Stomach (tissue), 9 donors: Measurements from ENCODE around the gene ATXN1. TPM values are rescaled to one million over a fixed set of nuclear protein-coding genes. Genes with fewer than 3 reads are reported as not detected.

Experiments
- DNase-seq, 2 donors: peaks; one replicate each; pipeline versions ENCODE4 v3.0.0 to v3.0.0-alpha.2; 2013 to 2019
- H3K27ac ChIP-seq, 5 donors: fragments of 200-600 bp in 4 of 5; sonication (generic) in 4 of 5; one replicate each; pipeline ENCODE4 v1.5.1; 2013 to 2019; ENCODE audit warnings: mild to moderate bottlenecking in 1 of 5, moderate library complexity in 1 of 5
- H3K27me3 ChIP-seq, 3 donors: fragments of 200-600 bp; sonication (generic); one replicate each; pipeline ENCODE4 v1.5.1; 2017 to 2019; ENCODE audit warnings: mixed run types in 1 of 3
- H3K36me3 ChIP-seq, 4 donors: fragments of 200-600 bp; sonication (generic); 1 replicate in 3 of 4; 2 replicates in 1 of 4; pipeline ENCODE4 v1.5.1; 2016 to 2019
- H3K4me1 ChIP-seq, 4 donors: fragments of 200-600 bp; sonication (generic); one replicate each; pipeline ENCODE4 v1.5.1; 2016 to 2019
- H3K4me3 ChIP-seq, 4 donors: fragments of 200-600 bp; sonication (generic) in 3 of 4; one replicate each; pipeline ENCODE4 v1.5.1; 2016 to 2019; ENCODE audit warnings: mild to moderate bottlenecking in 1 of 4
- H3K9me3 ChIP-seq, 4 donors: fragments of 200-600 bp; sonication (generic); one replicate each; pipeline ENCODE4 v1.5.1; 2016 to 2019
- CTCF ChIP-seq, 7 experiments: fragments of 450-650 bp in 4 of 7; fragments of 200-600 bp in 3 of 7; sonication (generic) in 3 of 7; IDR thresholded peaks; one replicate each; pipeline ENCODE4 v1.5.1; 2016 to 2019; ENCODE audit warnings: antibody characterized with exemption in 7 of 7, control low read depth in 2 of 7, mild to moderate bottlenecking in 1 of 7
- EP300 ChIP-seq: sonication (generic); formaldehyde crosslinking; IDR thresholded peaks from one replicate; pipeline ENCODE4 v1.6.1; 2017; ENCODE audit warnings: antibody characterized with exemption
- POLR2A ChIP-seq, 4 donors: fragments of 450-650 bp; IDR thresholded peaks; one replicate each; pipeline ENCODE4 v1.6.1; 2016; ENCODE audit warnings: antibody characterized with exemption in 4 of 4, control low read depth in 2 of 4, mild to moderate bottlenecking in 1 of 4, moderate library complexity in 1 of 4
- POLR2AphosphoS5 ChIP-seq, 3 donors: sonication (generic); formaldehyde crosslinking; IDR thresholded peaks; one replicate each; pipeline ENCODE4 v1.6.1; 2016; ENCODE audit warnings: antibody characterized with exemption in 3 of 3
- WGBS, 5 donors: extraction: QIAGEN DNeasy Blood & Tissue Kit in 3 of 5; methylation state at CpG; one replicate each; pipeline versions ENCODE4 v1.1.5 to v1.1.7; 2013 to 2018; 5-methylcytosine and 5-hydroxymethylcytosine counted together
- intact Hi-C: fragments of 100-400 bp; cut with DNase I; formaldehyde crosslinking; loops from one replicate; pipeline ENCODE4 v1.15.1; 2023; ENCODE audit warnings: low total_unique reads
- polyA plus RNA-seq, 3 donors: library from polyadenylated mRNA; stranded (reverse); fragments of 200-250 nt; gene quantifications; one replicate each; pipeline ENCODE4 v1.2.3, GENCODE V29; 2013
- total RNA-seq, 5 donors: library from RNA; depleted of rRNA; stranded (reverse); fragments of >200 nt; gene quantifications; one replicate each; pipeline versions ENCODE4 v1.1.0 to v1.2.3, GENCODE V29; 2014 to 2016
- donor health status: healthy with polysubstance abuse.
- donor health status: Bipolar disorder and iron deficiency.
- donor health status: healthy.

ATXN1 gene
- total and polyA plus RNA-seq, 8 donors = 5.2 to 106 (median 39.0) TPM

GRCh38 chr6:16568128-16568527, 193.1 kb downstream of the ATXN1 start:
- DNase-seq = no peak
- no peak overlapping the region for H3K4me3 ChIP-seq
- H3K27me3 ChIP-seq = no peaks in the 10 kb centered on the region
- intact Hi-C loops = no loop called here
- no peak overlapping the region for H3K27ac ChIP-seq
- peaks cover 0 to 8% (median 2%) of the 10 kb centered on the region in 4 donors for H3K36me3 ChIP-seq
- H3K4me1 ChIP-seq = peaks cover 0 to 31% (median 19%) of the 10 kb centered on the region in 4 donors
- H3K9me3 ChIP-seq = no peaks in the 10 kb centered on the region
- TF ChIP-seq POLR2AphosphoS5 (IDR thresholded peaks at IDR 0.05) = no peak
- TF ChIP-seq POLR2A (IDR thresholded peaks at IDR 0.05) = no peak
- no peak for TF ChIP-seq EP300
- no peak for TF ChIP-seq CTCF (IDR thresholded peaks at IDR 0.05)
- WGBS, 5 donors = 23 to 40% (median 34%) methylated on average over 5 of the region's 5 CpGs

GRCh38 chr6:16567071-16567470, 194.2 kb downstream of the ATXN1 start:
- TF ChIP-seq POLR2A (IDR thresholded peaks at IDR 0.05) (no peak), CTCF (IDR thresholded peaks at IDR 0.05) (no peak), POLR2AphosphoS5 (IDR thresholded peaks at IDR 0.05) (no peak), EP300 (no peak)
- peaks cover 0 to 31% (median 19%) of the 10 kb centered on the region in 4 donors for H3K4me1 ChIP-seq
- peaks cover 0 to 8% (median 2%) of the 10 kb centered on the region in 4 donors for H3K36me3 ChIP-seq
- no peak for DNase-seq
- H3K4me3 ChIP-seq = no peak overlapping the region
- intact Hi-C loops = no loop called here
- H3K27ac ChIP-seq = no peak overlapping the region
- WGBS, 5 donors = 67 to 100% (median 91%) methylated on average over 1 of the region's 1 CpG
- H3K9me3 ChIP-seq = no peaks in the 10 kb centered on the region
- no peaks in the 10 kb centered on the region for H3K27me3 ChIP-seq

GRCh38 chr6:16564436-16564835, 196.8 kb downstream of the ATXN1 start:
- no peak for DNase-seq
- H3K4me1 ChIP-seq = peaks cover 0 to 32% (median 18%) of the 10 kb centered on the region in 4 donors
- intact Hi-C loops = no loop called here
- H3K27me3 ChIP-seq = no peaks in the 10 kb centered on the region
- WGBS, 5 donors = 63 to 87% (median 74%) methylated on average over 2 of the region's 2 CpGs
- no peaks in the 10 kb centered on the region for H3K9me3 ChIP-seq
- H3K36me3 ChIP-seq = peaks cover 0 to 4% (median 0%) of the 10 kb centered on the region in 4 donors
- no peak overlapping the region for H3K27ac ChIP-seq
- H3K4me3 ChIP-seq = no peak overlapping the region
- TF ChIP-seq POLR2A (IDR thresholded peaks at IDR 0.05) (no peak), POLR2AphosphoS5 (IDR thresholded peaks at IDR 0.05) (no peak), EP300 (no peak), CTCF (IDR thresholded peaks at IDR 0.05) (no peak)

GRCh38 chr6:16563628-16564240, 197.5 kb downstream of the ATXN1 start:
- no peak overlapping the region for H3K4me3 ChIP-seq
- TF ChIP-seq EP300 (no peak), POLR2AphosphoS5 (IDR thresholded peaks at IDR 0.05) (no peak), POLR2A (IDR thresholded peaks at IDR 0.05) (no peak)
- 91 to 96% (median 94%) methylated on average over 10 of the region's 10 CpGs for WGBS, 5 donors
- H3K27me3 ChIP-seq = no peaks in the 10 kb centered on the region
- H3K4me1 ChIP-seq = peaks cover 0 to 35% (median 14%) of the 10 kb centered on the region in 4 donors
- H3K9me3 ChIP-seq = no peaks in the 10 kb centered on the region
- peaks cover 0 to 4% (median 0%) of the 10 kb centered on the region in 4 donors for H3K36me3 ChIP-seq
- no peak for DNase-seq
- intact Hi-C loops = no loop called here
- no peak overlapping the region for H3K27ac ChIP-seq

- Histone ChIP-seq H3K27ac (no peak overlapping the region), H3K36me3 (peaks cover 0 to 4% (median 0%) of the 10 kb centered on the region in 4 donors), H3K9me3 (no peaks in the 10 kb centered on the region), H3K27me3 (no peaks in the 10 kb centered on the region), H3K4me3 (no peak overlapping the region), H3K4me1 (peaks cover 0 to 27% (median 4%) of the 10 kb centered on the region in 4 donors)
- DNase-seq = no peak
- intact Hi-C loops = no loop called here
- 53 to 93% (median 77%) methylated on average over 2 of the region's 2 CpGs for WGBS, 5 donors
- TF ChIP-seq POLR2A (IDR thresholded peaks at IDR 0.05) (no peak), POLR2AphosphoS5 (IDR thresholded peaks at IDR 0.05) (no peak), CTCF (IDR thresholded peaks at IDR 0.05) (no peak), EP300 (no peak)
These were observed 198.8 kb downstream of the ATXN1 start for GRCh38 chr6:16562498-16562897.
